Left ventricle myocardium inferior (tissue), 1 donor: ENCODE results near the gene PTGFR. TPM values are rescaled to one million over a fixed set of nuclear protein-coding genes. Genes with fewer than 3 reads are reported as not detected.

ENCODE experiments used
- DNase-seq: peaks from one replicate; pipeline ENCODE4 v3.0.0-alpha.2; 2020
- H3K27ac ChIP-seq: fragments of 200-600 bp; replicated peaks from 2 replicates; pipeline ENCODE4 v1.8.0; 2021
- H3K27me3 ChIP-seq: fragments of 200-600 bp; 2 replicates; pipeline ENCODE4 v1.8.0; 2021; ENCODE audit warnings: low read depth
- H3K36me3 ChIP-seq: fragments of 200-600 bp; 2 replicates; pipeline ENCODE4 v1.8.0; 2021
- H3K4me1 ChIP-seq: fragments of 200-600 bp; 2 replicates; pipeline ENCODE4 v1.8.0; 2021
- H3K4me3 ChIP-seq: fragments of 200-600 bp; 2 replicates; pipeline ENCODE4 v1.8.0; 2021; ENCODE audit warnings: mild to moderate bottlenecking, moderate library complexity
- H3K9me3 ChIP-seq: fragments of 200-600 bp; replicated peaks from 2 replicates; pipeline ENCODE4 v1.8.0; 2021
- CTCF ChIP-seq: fragments of 200-600 bp; IDR thresholded peaks from 2 replicates; pipeline ENCODE4 v1.8.0; 2021; ENCODE audit warnings: antibody characterized with exemption, mild to moderate bottlenecking, borderline replicate concordance
- intact Hi-C: fragments of 100-400 bp; cut with micrococcal nuclease; formaldehyde crosslinking; loops from one replicate; pipeline ENCODE4 v1.11.0; 2022
- total RNA-seq: library from RNA; stranded (reverse); fragmentation: NEBNext Ultra II Directional; extraction: Animal tissue kit (Norgen Biotek cat#: 25700); gene quantifications from one replicate; pipeline ENCODE4 v1.2.1, GENCODE V29; 2021
- donor health status: DM: no; HTN: yes; CAD: no; lungs with severe emphysema.

The PTGFR gene
- total RNA-seq, 1 donor from 2014 or later = 0.44 TPM

- no peak for DNase-seq
- Histone ChIP-seq H3K4me3 (no peak overlapping the region), H3K27ac (no peak overlapping the region), H3K36me3 (no peaks in the 10 kb centered on the region), H3K9me3 (no peaks in the 10 kb centered on the region), H3K4me1 (no peaks in the 10 kb centered on the region), H3K27me3 (no peaks in the 10 kb centered on the region)
- TF ChIP-seq CTCF = no peak
- intact Hi-C loops = no loop called here
Measured at GRCh38 chr1:78587211-78587610, 96.4 kb downstream of the PTGFR start.

Other genes with a start within 250 kb of the PTGFR start
- 5.4 TPM for gene IFI44L, start 129.5 kb downstream of the PTGFR start, total RNA-seq
- 6.6 TPM for gene IFI44, start 158.9 kb downstream of the PTGFR start, total RNA-seq